BLaER1 treated with 17β-estradiol and CSF1 and Interleukin-3, amounts not matched to agents 10 nM and 100 nM (cell line): ENCODE results near the gene SCO2.

Experiments used
- H3K27ac ChIP-seq, 11 experiments: shearing (Covaris generic); formaldehyde crosslinking; 2 replicates each; pipeline ENCODE4 v1.8.1; 2022
- H3K27me3 ChIP-seq, 11 experiments: shearing (Covaris generic); formaldehyde crosslinking; 2 replicates each; pipeline ENCODE4 v1.8.1; 2022
- H3K36me3 ChIP-seq, 11 experiments: shearing (Covaris generic); formaldehyde crosslinking; 2 replicates each; pipeline ENCODE4 v1.8.1; 2022
- H3K4me1 ChIP-seq, 10 experiments: shearing (Covaris generic); formaldehyde crosslinking; 2 replicates each; pipeline ENCODE4 v1.8.1; 2022
- H3K4me2 ChIP-seq, 11 experiments: shearing (Covaris generic); formaldehyde crosslinking; 2 replicates each; pipeline ENCODE4 v1.8.1; 2022
- H3K4me3 ChIP-seq, 10 experiments: shearing (Covaris generic); formaldehyde crosslinking; 2 replicates each; pipeline ENCODE4 v1.8.1; 2022
- H3K9ac ChIP-seq, 11 experiments: shearing (Covaris generic); formaldehyde crosslinking; 2 replicates each; pipeline ENCODE4 v1.8.1; 2022
- H3K9me3 ChIP-seq, 11 experiments: shearing (Covaris generic); formaldehyde crosslinking; replicated peaks in 1 of 11; 2 replicates each; pipeline ENCODE4 v1.8.1; 2022
- H4K20me1 ChIP-seq, 11 experiments: shearing (Covaris generic); formaldehyde crosslinking; 2 replicates each; pipeline ENCODE4 v1.8.1; 2022
- Cebpa-rat ChIP-seq, 11 experiments: shearing (Covaris generic); IDR thresholded peaks; 2 replicates each; pipeline ENCODE4 v1.8.1; 2022

SCO2 gene

GRCh38 chr22:50507421-50507990 is 17.9 kb downstream of the SCO2 start, which contains the start of gene LMF2:
Gene LMF2, minus strand, starts transcription at chr22:50507702. Its CDS starts 27 bp downstream, at chr22:50507675.
- Histone ChIP-seq H3K27ac (peak within 1 kb of the TSS; percentile 70 to 88 (median 86)), H3K4me2 (peak within 1 kb of the TSS; percentile 94 to 100 (median 99)), H4K20me1 (peaks cover 0 to 64% (median 45%) of the 10 kb centered on the region in 11 experiments; a peak in 20 of 22 replicates), H3K9me3 (no peaks in the 10 kb centered on the region), H3K9ac (peak within 1 kb of the TSS; percentile 81 to 92 (median 89)), H3K4me1 (peaks cover 35 to 48% (median 45%) of the 10 kb centered on the region in 10 experiments), H3K27me3 (no peaks in the 10 kb centered on the region), H3K4me3 (peak within 1 kb of the TSS; percentile 81 to 97 (median 92)), H3K36me3 (peaks cover 24 to 56% (median 39%) of the 10 kb centered on the region in 11 experiments)
- TF ChIP-seq Cebpa-rat (IDR thresholded peaks at IDR 0.05), result no peak

- Histone ChIP-seq H3K9me3 (no peaks in the 10 kb centered on the region), H3K9ac (peak overlapping the region; percentile 81 to 92 (median 89)), H3K27me3 (no peaks in the 10 kb centered on the region), H3K36me3 (peaks cover 27 to 56% (median 43%) of the 10 kb centered on the region in 11 experiments), H3K4me1 (peaks cover 35 to 49% (median 45%) of the 10 kb centered on the region in 10 experiments), H4K20me1 (peaks cover 0 to 64% (median 44%) of the 10 kb centered on the region in 11 experiments; a peak in 20 of 22 replicates), H3K27ac (peak overlapping the region; percentile 70 to 86 (median 79)), H3K4me2 (peak overlapping the region; percentile 85 to 100 (median 99)), H3K4me3 (peak overlapping the region; percentile 81 to 97 (median 92))
- no peak for TF ChIP-seq Cebpa-rat (IDR thresholded peaks at IDR 0.05)
Observed at GRCh38 chr22:50506611-50507420, 18.6 kb downstream of the SCO2 start.

- no peak for TF ChIP-seq Cebpa-rat (IDR thresholded peaks at IDR 0.05)
- H3K4me1 ChIP-seq, result peaks cover 35 to 49% (median 45%) of the 10 kb centered on the region in 10 experiments
- H3K9ac ChIP-seq, result peak overlapping the region; percentile 81 to 92 (median 89); a peak in 21 of 22 replicates
- H3K27ac ChIP-seq, result peak overlapping the region in 10 of 11 experiments; percentile 22 to 86 (median 80); a peak in 15 of 22 replicates
- H3K9me3 ChIP-seq, result no peaks in the 10 kb centered on the region
- peaks cover 25 to 51% (median 41%) of the 10 kb centered on the region in 11 experiments for H3K36me3 ChIP-seq
- no peaks in the 10 kb centered on the region for H3K27me3 ChIP-seq
- peak overlapping the region; percentile 85 to 100 (median 99) for H3K4me2 ChIP-seq
- peak overlapping the region; percentile 81 to 97 (median 92) for H3K4me3 ChIP-seq
- H4K20me1 ChIP-seq, result peaks cover 0 to 62% (median 43%) of the 10 kb centered on the region in 11 experiments; a peak in 20 of 22 replicates
Observed at GRCh38 chr22:50505776-50506610, 19.4 kb downstream of the SCO2 start.

- no peaks in the 10 kb centered on the region for H3K27me3 ChIP-seq
- H3K27ac ChIP-seq, result peak overlapping the region in 3 of 11 experiments; percentile 79 to 86 (median 84); a peak in 3 of 22 replicates
- H3K4me2 ChIP-seq, result peak overlapping the region; percentile 85 to 100 (median 99); a peak in 20 of 22 replicates
- peaks cover 35 to 49% (median 44%) of the 10 kb centered on the region in 10 experiments for H3K4me1 ChIP-seq
- peak overlapping the region in 4 of 10 experiments; percentile 83 to 97 (median 94); a peak in 3 of 20 replicates for H3K4me3 ChIP-seq
- H4K20me1 ChIP-seq, result peaks cover 0 to 56% (median 41%) of the 10 kb centered on the region in 11 experiments; a peak in 20 of 22 replicates
- H3K9ac ChIP-seq, result peak overlapping the region in 10 of 11 experiments; percentile 10 to 92 (median 89); a peak in 14 of 22 replicates
- no peak for TF ChIP-seq Cebpa-rat (IDR thresholded peaks at IDR 0.05)
- H3K36me3 ChIP-seq, result peaks cover 21 to 45% (median 35%) of the 10 kb centered on the region in 11 experiments
- no peaks in the 10 kb centered on the region for H3K9me3 ChIP-seq
Observed at GRCh38 chr22:50505276-50505775, 20.1 kb downstream of the SCO2 start.

GRCh38 chr22:50504369-50505211 is 20.8 kb downstream of the SCO2 start:
- Histone ChIP-seq H3K27me3 (no peaks in the 10 kb centered on the region), H3K4me1 (peaks cover 29 to 44% (median 37%) of the 10 kb centered on the region in 10 experiments), H4K20me1 (peaks cover 0 to 48% (median 38%) of the 10 kb centered on the region in 11 experiments; a peak in 20 of 22 replicates), H3K9ac (peak overlapping the region in 5 of 11 experiments; percentile 32 to 92 (median 88); a peak in 3 of 22 replicates), H3K9me3 (no peaks in the 10 kb centered on the region), H3K27ac (0 out of 22 replicates have a peak overlapping the region, but pooled peaks of 1 of the 11 experiments have one; percentile 86), H3K36me3 (peaks cover 20 to 37% (median 32%) of the 10 kb centered on the region in 11 experiments), H3K4me2 (peak overlapping the region in 7 of 11 experiments; percentile 92 to 100 (median 99); a peak in 8 of 22 replicates), H3K4me3 (no peak overlapping the region)
- no peak for TF ChIP-seq Cebpa-rat (IDR thresholded peaks at IDR 0.05)

GRCh38 chr22:50503475-50504145 is 21.8 kb downstream of the SCO2 start:
- H3K4me1 ChIP-seq, result peaks cover 26 to 43% (median 36%) of the 10 kb centered on the region in 10 experiments
- no peak overlapping the region for H3K27ac ChIP-seq
- H3K9me3 ChIP-seq, result no peaks in the 10 kb centered on the region
- H4K20me1 ChIP-seq, result peaks cover 0 to 46% (median 35%) of the 10 kb centered on the region in 11 experiments; a peak in 20 of 22 replicates
- H3K36me3 ChIP-seq, result peaks cover 20 to 37% (median 32%) of the 10 kb centered on the region in 11 experiments
- no peak overlapping the region; a peak in 1 of 22 replicates for H3K9ac ChIP-seq
- no peak overlapping the region for H3K4me2 ChIP-seq
- H3K4me3 ChIP-seq, result no peak overlapping the region
- no peak for TF ChIP-seq Cebpa-rat (IDR thresholded peaks at IDR 0.05)
- H3K27me3 ChIP-seq, result no peaks in the 10 kb centered on the region
